SW 1271 (cell line): ENCODE measurements around the gene SMARCA1.
A peak's percentile ranks its signal among the peaks of the same experiment; 100 is the strongest.

ENCODE experiments used
- DNase-seq, 2 experiments: peaks; one replicate each; lab custom pipeline; 2025; lab: John Stamatoyannopoulos, UW

SMARCA1 gene

GRCh38 chrX:129529685-129530281 lies 6.5 kb upstream of the SMARCA1 start:
- no peak for DNase-seq

- no peak for DNase-seq
These were observed 2.6 kb upstream of the SMARCA1 start for GRCh38 chrX:129525896-129526295.

- DNase-seq: no peak
These were observed 1.9 kb upstream of the SMARCA1 start for GRCh38 chrX:129525162-129525561.

- DNase-seq: no peak
These were observed 1.1 kb upstream of the SMARCA1 start for GRCh38 chrX:129524250-129524850.

- peak; percentile 7 to 42 for DNase-seq
These were observed 859 bp downstream of the SMARCA1 start for GRCh38 chrX:129522184-129523078.

- no peak for DNase-seq
These were observed 3.1 kb downstream of the SMARCA1 start for GRCh38 chrX:129520151-129520550.

- no peak for DNase-seq
These were observed 6.9 kb downstream of the SMARCA1 start for GRCh38 chrX:129516402-129516801.

GRCh38 chrX:129512409-129512808 lies 10.9 kb downstream of the SMARCA1 start:
- DNase-seq: no peak

GRCh38 chrX:129511689-129512088 lies 11.6 kb downstream of the SMARCA1 start:
- no peak for DNase-seq

- DNase-seq: no peak
These were observed 13.0 kb downstream of the SMARCA1 start for GRCh38 chrX:129510331-129510730.

GRCh38 chrX:129497146-129497843 lies 26.0 kb downstream of the SMARCA1 start:
- no peak for DNase-seq

- DNase-seq: no peak
These were observed 26.7 kb downstream of the SMARCA1 start for GRCh38 chrX:129496625-129497024.

GRCh38 chrX:129495900-129496299 lies 27.4 kb downstream of the SMARCA1 start:
- DNase-seq: no peak

- no peak for DNase-seq
These were observed 28.4 kb downstream of the SMARCA1 start for GRCh38 chrX:129494887-129495286.

GRCh38 chrX:129493643-129494042 lies 29.6 kb downstream of the SMARCA1 start:
- DNase-seq: peak in 1 of 2 experiments; percentile 1

- no peak for DNase-seq
These were observed 33.0 kb downstream of the SMARCA1 start for GRCh38 chrX:129490330-129490729.

GRCh38 chrX:129488359-129488758 lies 34.9 kb downstream of the SMARCA1 start:
- DNase-seq: no peak

GRCh38 chrX:129480889-129481288 lies 42.4 kb downstream of the SMARCA1 start:
- no peak for DNase-seq

GRCh38 chrX:129478516-129478915 lies 44.8 kb downstream of the SMARCA1 start:
- DNase-seq: no peak

- no peak for DNase-seq
These were observed 51.2 kb downstream of the SMARCA1 start for GRCh38 chrX:129472116-129472515.

GRCh38 chrX:129462707-129463106 lies 60.6 kb downstream of the SMARCA1 start:
- no peak for DNase-seq

- no peak for DNase-seq
These were observed 61.4 kb downstream of the SMARCA1 start for GRCh38 chrX:129461801-129462456.
